Glutamatergic neuron (in vitro differentiated cells): ENCODE results near the gene ADGRG6. TPM values are rescaled to one million over a fixed set of nuclear protein-coding genes. Genes with fewer than 3 reads are reported as not detected.

Experiments
- DNase-seq: peaks from one replicate; pipeline ENCODE4 v3.0.0; 2022
- H3K27ac Mint-ChIP-seq: one replicate; pipeline ENCODE4 v1.8.0; 2020; ENCODE audit warnings: mild to moderate bottlenecking, mixed read lengths, inconsistent platforms; ENCODE audit not compliant: unreplicated experiment
- H3K27me3 Mint-ChIP-seq: one replicate; pipeline ENCODE4 v1.8.0; 2020; ENCODE audit warnings: mild to moderate bottlenecking, moderate library complexity, mixed read lengths, inconsistent platforms; ENCODE audit not compliant: unreplicated experiment
- H3K36me3 Mint-ChIP-seq: one replicate; pipeline ENCODE4 v1.8.0; 2020; ENCODE audit warnings: mild to moderate bottlenecking, mixed read lengths, inconsistent platforms; ENCODE audit not compliant: unreplicated experiment
- H3K4me1 Mint-ChIP-seq: one replicate; pipeline ENCODE4 v1.8.0; 2020; ENCODE audit warnings: mild to moderate bottlenecking, low read depth, mixed read lengths, inconsistent platforms; ENCODE audit not compliant: unreplicated experiment
- H3K4me3 Mint-ChIP-seq: one replicate; pipeline ENCODE4 v1.8.0; 2020; ENCODE audit warnings: mild to moderate bottlenecking, mixed read lengths, inconsistent platforms; ENCODE audit not compliant: unreplicated experiment
- H3K9me3 Mint-ChIP-seq: one replicate; pipeline ENCODE4 v1.8.0; 2020; ENCODE audit warnings: mild to moderate bottlenecking, moderate library complexity, mixed read lengths, inconsistent platforms; ENCODE audit not compliant: unreplicated experiment
- total RNA-seq: library from RNA; stranded (reverse); fragmentation: NEBNext Ultra II Directional; extraction: Animal tissue kit (Norgen Biotek cat#: 25700); gene quantifications from one replicate; pipeline ENCODE4 v1.2.1, GENCODE V29; 2021; ENCODE audit not compliant: unreplicated experiment
- TF ChIP-seq, protein P1 (sequence below): fragments of 200-600 bp; sonication (generic); IDR thresholded peaks from one replicate; pipeline ENCODE4 v1.5.0; 2021; ENCODE audit not compliant: partially characterized antibody, unreplicated experiment

The ADGRG6 gene
- total RNA-seq, 1 donor from 2014 or later = not detected

DNA sequence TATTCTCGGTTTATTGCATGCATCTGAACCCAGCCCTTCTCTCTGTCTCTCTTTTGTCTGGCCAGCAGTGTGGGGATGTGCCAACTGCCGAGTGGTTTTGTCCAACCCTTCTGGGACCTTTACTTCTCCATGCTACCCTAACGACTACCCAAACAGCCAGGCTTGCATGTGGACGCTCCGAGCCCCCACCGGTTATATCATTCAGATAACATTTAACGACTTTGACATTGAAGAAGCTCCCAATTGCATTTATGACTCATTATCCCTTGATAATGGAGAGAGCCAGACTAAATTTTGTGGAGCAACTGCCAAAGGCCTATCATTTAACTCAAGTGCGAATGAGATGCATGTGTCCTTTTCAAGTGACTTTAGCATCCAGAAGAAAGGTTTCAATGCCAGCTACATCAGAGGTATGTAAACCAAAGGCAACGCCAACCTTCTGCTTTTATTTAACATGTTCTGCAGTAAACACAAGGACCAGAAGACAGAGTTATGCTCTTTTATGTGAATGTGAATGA lies 65.8 kb downstream of the ADGRG6 start:
- peaks cover 8% of the 10 kb centered on the region for H3K4me1 Mint-ChIP-seq
- TF ChIP-seq, protein P1, sequence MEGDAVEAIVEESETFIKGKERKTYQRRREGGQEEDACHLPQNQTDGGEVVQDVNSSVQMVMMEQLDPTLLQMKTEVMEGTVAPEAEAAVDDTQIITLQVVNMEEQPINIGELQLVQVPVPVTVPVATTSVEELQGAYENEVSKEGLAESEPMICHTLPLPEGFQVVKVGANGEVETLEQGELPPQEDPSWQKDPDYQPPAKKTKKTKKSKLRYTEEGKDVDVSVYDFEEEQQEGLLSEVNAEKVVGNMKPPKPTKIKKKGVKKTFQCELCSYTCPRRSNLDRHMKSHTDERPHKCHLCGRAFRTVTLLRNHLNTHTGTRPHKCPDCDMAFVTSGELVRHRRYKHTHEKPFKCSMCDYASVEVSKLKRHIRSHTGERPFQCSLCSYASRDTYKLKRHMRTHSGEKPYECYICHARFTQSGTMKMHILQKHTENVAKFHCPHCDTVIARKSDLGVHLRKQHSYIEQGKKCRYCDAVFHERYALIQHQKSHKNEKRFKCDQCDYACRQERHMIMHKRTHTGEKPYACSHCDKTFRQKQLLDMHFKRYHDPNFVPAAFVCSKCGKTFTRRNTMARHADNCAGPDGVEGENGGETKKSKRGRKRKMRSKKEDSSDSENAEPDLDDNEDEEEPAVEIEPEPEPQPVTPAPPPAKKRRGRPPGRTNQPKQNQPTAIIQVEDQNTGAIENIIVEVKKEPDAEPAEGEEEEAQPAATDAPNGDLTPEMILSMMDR = no peak
- no peak overlapping the region for H3K4me3 Mint-ChIP-seq
- H3K36me3 Mint-ChIP-seq = no peaks in the 10 kb centered on the region
- no peaks in the 10 kb centered on the region for H3K9me3 Mint-ChIP-seq
- no peaks in the 10 kb centered on the region for H3K27me3 Mint-ChIP-seq
- DNase-seq = no peak
- no peak overlapping the region for H3K27ac Mint-ChIP-seq

DNA sequence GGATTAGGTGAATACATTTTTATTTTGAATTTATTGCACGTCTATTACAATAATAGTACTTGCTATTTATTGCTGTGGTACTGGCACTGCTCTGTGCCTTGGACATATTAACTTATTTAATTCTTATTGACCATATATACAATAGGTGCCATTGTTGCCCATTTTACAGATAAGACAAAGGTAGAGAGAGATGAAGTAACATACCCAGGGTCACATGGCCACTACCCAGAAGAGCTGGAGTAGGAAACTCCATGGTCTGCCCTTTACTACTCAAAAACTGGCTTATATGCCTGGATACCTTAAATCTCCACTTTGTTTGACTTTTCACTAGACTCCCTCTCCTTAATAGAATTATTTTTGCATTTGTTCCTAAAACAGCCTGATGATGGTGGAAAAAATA lies 67.5 kb downstream of the ADGRG6 start:
- Mint-ChIP-seq H3K9me3 (no peaks in the 10 kb centered on the region), H3K4me3 (no peak overlapping the region), H3K36me3 (no peaks in the 10 kb centered on the region), H3K27me3 (no peaks in the 10 kb centered on the region), H3K27ac (no peak overlapping the region), H3K4me1 (peaks cover 8% of the 10 kb centered on the region)
- no peak for DNase-seq
- TF ChIP-seq, protein P1 = no peak

DNA sequence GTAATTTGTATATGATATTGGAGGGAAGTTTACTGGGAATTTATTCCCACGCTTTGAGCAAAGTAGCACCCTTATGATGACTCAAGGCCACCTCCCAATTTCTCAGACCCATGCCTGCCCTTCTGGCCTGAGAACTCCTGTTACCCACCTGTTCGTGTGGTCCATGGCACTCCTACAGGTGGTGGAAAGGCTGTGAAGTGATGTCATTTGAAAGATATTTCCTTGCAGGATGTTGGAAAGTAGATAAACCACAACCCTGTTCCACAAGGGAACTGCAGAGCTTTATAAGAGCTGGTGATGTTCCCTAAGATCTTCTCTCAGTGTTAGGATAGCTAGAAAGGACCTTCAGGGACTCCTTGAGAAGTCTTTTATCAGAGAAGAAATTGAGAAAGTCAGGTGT lies 70.5 kb downstream of the ADGRG6 start:
- H3K27me3 Mint-ChIP-seq = no peaks in the 10 kb centered on the region
- DNase-seq = no peak
- H3K4me3 Mint-ChIP-seq = no peak overlapping the region
- H3K4me1 Mint-ChIP-seq = peaks cover 15% of the 10 kb centered on the region
- TF ChIP-seq, protein P1 = no peak
- no peak overlapping the region for H3K27ac Mint-ChIP-seq
- no peaks in the 10 kb centered on the region for H3K9me3 Mint-ChIP-seq
- no peaks in the 10 kb centered on the region for H3K36me3 Mint-ChIP-seq

DNA sequence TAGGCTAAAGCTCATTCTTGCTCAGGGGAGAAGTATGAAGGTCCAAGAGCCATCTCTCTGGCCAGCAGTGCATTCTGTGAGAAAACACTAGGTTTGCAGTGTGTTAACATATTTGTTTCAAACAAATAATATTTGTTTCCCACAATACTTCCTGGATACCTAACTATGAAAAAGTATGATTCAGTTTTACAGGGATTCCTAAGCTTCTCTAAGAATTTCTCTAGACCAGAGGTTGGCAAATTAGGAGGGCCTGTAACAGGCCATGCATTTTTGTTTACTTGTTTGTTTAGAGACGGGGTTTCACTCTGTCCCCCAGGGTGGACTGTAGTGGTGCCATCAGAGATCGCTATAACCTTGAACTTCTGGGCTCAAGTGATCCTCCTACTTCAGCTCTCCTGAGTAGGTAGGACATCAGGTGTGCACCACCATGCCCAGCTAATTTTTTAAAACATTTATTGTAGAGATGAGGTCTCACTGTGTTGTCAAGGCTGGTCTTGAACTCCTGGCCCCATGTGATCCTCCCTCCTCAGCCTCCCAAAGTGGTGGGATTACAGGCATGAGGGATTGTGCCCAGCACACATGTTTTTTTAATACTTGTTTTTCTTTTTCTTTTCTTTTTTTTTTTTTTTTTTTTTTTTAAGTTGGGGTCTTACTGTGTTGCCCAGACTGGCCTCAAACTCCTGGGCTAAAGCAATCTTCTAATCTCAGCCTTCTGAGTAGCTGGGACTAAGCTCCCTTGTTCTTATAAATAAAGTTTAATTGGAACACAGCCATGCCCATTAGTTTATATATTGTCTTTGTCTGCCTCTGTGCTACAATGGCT lies 71.7 kb downstream of the ADGRG6 start:
- H3K36me3 Mint-ChIP-seq = no peaks in the 10 kb centered on the region
- TF ChIP-seq, protein P1 = no peak
- H3K27ac Mint-ChIP-seq = peak overlapping the region; percentile 67

DNA sequence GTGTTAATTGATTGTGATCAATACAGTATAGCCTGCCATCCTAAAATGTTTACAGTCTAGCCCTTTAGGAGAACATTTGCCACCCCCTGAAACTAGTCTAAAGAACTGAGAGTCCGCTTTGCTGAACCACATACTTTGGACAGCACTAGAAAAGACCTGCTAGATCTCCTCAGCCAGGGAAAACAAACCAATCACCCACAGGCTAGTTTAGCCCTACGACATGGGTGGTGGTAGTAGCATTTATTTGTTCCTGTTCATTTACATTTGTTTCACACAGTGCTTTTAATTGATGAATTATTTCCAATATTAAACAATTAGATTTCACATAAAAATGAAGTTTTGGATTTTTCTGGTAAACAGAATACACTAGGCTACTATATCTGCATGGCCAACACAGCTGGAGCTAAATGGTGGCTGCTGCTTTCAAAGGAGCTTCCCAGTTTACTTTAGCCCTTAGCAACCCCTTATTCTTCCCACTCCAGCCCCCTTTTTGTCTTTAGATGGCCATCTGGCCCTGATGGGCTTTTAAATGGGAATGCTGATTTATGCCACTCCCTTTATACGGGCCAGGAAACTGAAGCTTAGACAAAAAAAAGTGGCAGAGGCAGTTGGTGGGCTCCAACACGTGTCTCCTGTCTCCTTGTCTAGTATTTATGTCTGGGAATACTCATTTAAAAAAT lies 72.4 kb downstream of the ADGRG6 start:
- Mint-ChIP-seq H3K9me3 (no peaks in the 10 kb centered on the region), H3K36me3 (no peaks in the 10 kb centered on the region), H3K4me1 (peaks cover 14% of the 10 kb centered on the region), H3K4me3 (no peak overlapping the region), H3K27ac (peak overlapping the region; percentile 67), H3K27me3 (no peaks in the 10 kb centered on the region)
- no peak for DNase-seq
- TF ChIP-seq, protein P1 = no peak

More for the DNA sequence above, 71.7 kb downstream of the ADGRG6 start:
- H3K9me3 Mint-ChIP-seq = no peaks in the 10 kb centered on the region
- H3K27me3 Mint-ChIP-seq = no peaks in the 10 kb centered on the region
- H3K4me1 Mint-ChIP-seq = peaks cover 14% of the 10 kb centered on the region
- no peak overlapping the region for H3K4me3 Mint-ChIP-seq
- no peak for DNase-seq
